Measurements from ENCODE around the gene MMP20. TPM values are rescaled to one million over a fixed set of nuclear protein-coding genes. Genes with fewer than 3 reads are reported as not detected.

Gene MMP20
- total and polyA plus RNA-seq, 2 experiments from 2014 or later = not detected

- peak in 1 of 2 donors; percentile 79 for DNase-seq (ENCODE audit: low read depth in 1 of 2, low spot score in 1 of 2)
- H3K4me1 ChIP-seq (ENCODE audit: low read depth) = no peaks in the 10 kb centered on the region
- H3K27ac ChIP-seq = no peak overlapping the region
- no peak overlapping the region for H3K4me3 ChIP-seq
- TF ChIP-seq CTCF (IDR thresholded peaks at IDR 0.05; ENCODE audit: low read depth, low read length) = no peak
- H3K36me3 ChIP-seq = no peaks in the 10 kb centered on the region
- no peaks in the 10 kb centered on the region for H3K9me3 ChIP-seq (ENCODE audit: low read depth)
- H3K27me3 ChIP-seq = no peaks in the 10 kb centered on the region
Observed at GRCh38 chr11:102560555-102561011, 64.5 kb downstream of the MMP20 start.

- no peak for DNase-seq (ENCODE audit: low read depth in 1 of 2, low spot score in 1 of 2)
Observed at GRCh38 chr11:102559839-102560238, 65.3 kb downstream of the MMP20 start.

GRCh38 chr11:102555091-102555490, 70.0 kb downstream of the MMP20 start:
- no peaks in the 10 kb centered on the region for H3K27me3 ChIP-seq
- H3K27ac ChIP-seq = no peak overlapping the region
- peaks cover 14% of the 10 kb centered on the region for H3K4me1 ChIP-seq (ENCODE audit: low read depth)
- H3K9me3 ChIP-seq (ENCODE audit: low read depth) = no peaks in the 10 kb centered on the region
- H3K4me3 ChIP-seq = no peak overlapping the region
- H3K36me3 ChIP-seq = no peaks in the 10 kb centered on the region
- no peak for TF ChIP-seq CTCF (IDR thresholded peaks at IDR 0.05; ENCODE audit: low read depth, low read length)
- DNase-seq (ENCODE audit: low read depth in 1 of 2, low spot score in 1 of 2) = no peak

More at GRCh38 chr11:102559839-102560238, 65.3 kb downstream of the MMP20 start:
- TF ChIP-seq CTCF (IDR thresholded peaks at IDR 0.05; ENCODE audit: low read depth, low read length) = no peak
- H3K9me3 ChIP-seq (ENCODE audit: low read depth) = no peaks in the 10 kb centered on the region
- H3K36me3 ChIP-seq = no peaks in the 10 kb centered on the region
- no peaks in the 10 kb centered on the region for H3K4me1 ChIP-seq (ENCODE audit: low read depth)
- no peak overlapping the region for H3K27ac ChIP-seq
- no peaks in the 10 kb centered on the region for H3K27me3 ChIP-seq
- H3K4me3 ChIP-seq = no peak overlapping the region

GRCh38 chr11:102553835-102554282, 71.3 kb downstream of the MMP20 start:
- Histone ChIP-seq H3K9me3 (ENCODE audit: low read depth) (no peaks in the 10 kb centered on the region), H3K4me3 (no peak overlapping the region), H3K27ac (no peak overlapping the region), H3K36me3 (no peaks in the 10 kb centered on the region), H3K27me3 (no peaks in the 10 kb centered on the region), H3K4me1 (ENCODE audit: low read depth) (peaks cover 14% of the 10 kb centered on the region)
- DNase-seq (ENCODE audit: low read depth in 1 of 2, low spot score in 1 of 2) = no peak
- no peak for TF ChIP-seq CTCF (IDR thresholded peaks at IDR 0.05; ENCODE audit: low read depth, low read length)

DNA sequence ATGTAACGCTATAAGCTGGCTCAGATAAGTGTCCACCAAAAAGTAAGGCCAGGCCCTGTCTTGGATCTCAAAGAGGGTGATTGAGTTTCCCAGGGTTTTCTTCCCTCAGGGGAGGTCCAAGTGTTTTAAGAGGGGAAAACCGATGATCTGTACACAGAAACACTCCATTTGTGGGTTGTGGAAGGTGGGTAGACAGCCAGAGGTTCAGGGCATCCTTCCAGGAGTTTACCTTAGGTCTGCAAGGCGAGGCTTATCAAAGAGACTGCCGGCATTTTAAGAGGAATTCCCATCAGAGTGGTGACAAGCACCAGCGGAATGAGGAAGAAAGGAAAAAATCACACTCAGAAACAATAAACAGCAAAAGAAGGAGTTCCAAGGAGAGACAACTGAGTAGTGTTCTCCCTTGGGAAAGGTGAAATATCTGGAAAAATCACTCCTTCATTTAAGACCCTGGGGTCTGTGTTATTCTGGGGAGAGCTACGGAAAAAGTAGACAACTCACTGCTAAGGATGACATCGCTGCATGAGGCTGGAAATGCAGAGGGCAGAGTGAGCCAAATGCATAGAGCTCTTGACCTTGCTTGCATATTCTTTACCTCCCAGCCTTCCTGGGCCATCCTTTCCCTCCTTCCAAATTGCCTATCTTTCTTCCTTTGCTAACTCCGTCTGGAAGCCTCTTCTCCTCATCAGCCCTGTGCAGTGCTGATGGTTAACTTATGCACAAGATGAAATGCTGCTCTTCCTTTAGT, 72.5 kb downstream of the MMP20 start:
- Histone ChIP-seq H3K4me1 (ENCODE audit: low read depth) (peaks cover 14% of the 10 kb centered on the region), H3K4me3 (no peak overlapping the region), H3K27ac (no peak overlapping the region), H3K36me3 (no peaks in the 10 kb centered on the region), H3K27me3 (no peaks in the 10 kb centered on the region), H3K9me3 (ENCODE audit: low read depth) (no peaks in the 10 kb centered on the region)
- DNase-seq (ENCODE audit: low read depth in 1 of 2, low spot score in 1 of 2) = peak; percentile 10 to 12
- no peak for TF ChIP-seq CTCF (IDR thresholded peaks at IDR 0.05; ENCODE audit: low read depth, low read length)

All from cardiac muscle cell (in vitro differentiated cells and primary cell).